ENCODE measurements around the gene SNX11. TPM values are rescaled to one million over a fixed set of nuclear protein-coding genes. Genes with fewer than 3 reads are reported as not detected.

Gene SNX11, protein sequence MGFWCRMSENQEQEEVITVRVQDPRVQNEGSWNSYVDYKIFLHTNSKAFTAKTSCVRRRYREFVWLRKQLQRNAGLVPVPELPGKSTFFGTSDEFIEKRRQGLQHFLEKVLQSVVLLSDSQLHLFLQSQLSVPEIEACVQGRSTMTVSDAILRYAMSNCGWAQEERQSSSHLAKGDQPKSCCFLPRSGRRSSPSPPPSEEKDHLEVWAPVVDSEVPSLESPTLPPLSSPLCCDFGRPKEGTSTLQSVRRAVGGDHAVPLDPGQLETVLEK
- total RNA-seq (9.0 and 12.6 TPM in 2 replicates), polyA plus RNA-seq (13.2 and 17.7 TPM in 2 replicates), polyA minus RNA-seq (ENCODE audit: low replicate concordance) (15.9 and 24.2 TPM in 2 replicates)
- polyA plus RNA-seq (2012) = 15.1 and 18.7 TPM in 2 replicates

DNA sequence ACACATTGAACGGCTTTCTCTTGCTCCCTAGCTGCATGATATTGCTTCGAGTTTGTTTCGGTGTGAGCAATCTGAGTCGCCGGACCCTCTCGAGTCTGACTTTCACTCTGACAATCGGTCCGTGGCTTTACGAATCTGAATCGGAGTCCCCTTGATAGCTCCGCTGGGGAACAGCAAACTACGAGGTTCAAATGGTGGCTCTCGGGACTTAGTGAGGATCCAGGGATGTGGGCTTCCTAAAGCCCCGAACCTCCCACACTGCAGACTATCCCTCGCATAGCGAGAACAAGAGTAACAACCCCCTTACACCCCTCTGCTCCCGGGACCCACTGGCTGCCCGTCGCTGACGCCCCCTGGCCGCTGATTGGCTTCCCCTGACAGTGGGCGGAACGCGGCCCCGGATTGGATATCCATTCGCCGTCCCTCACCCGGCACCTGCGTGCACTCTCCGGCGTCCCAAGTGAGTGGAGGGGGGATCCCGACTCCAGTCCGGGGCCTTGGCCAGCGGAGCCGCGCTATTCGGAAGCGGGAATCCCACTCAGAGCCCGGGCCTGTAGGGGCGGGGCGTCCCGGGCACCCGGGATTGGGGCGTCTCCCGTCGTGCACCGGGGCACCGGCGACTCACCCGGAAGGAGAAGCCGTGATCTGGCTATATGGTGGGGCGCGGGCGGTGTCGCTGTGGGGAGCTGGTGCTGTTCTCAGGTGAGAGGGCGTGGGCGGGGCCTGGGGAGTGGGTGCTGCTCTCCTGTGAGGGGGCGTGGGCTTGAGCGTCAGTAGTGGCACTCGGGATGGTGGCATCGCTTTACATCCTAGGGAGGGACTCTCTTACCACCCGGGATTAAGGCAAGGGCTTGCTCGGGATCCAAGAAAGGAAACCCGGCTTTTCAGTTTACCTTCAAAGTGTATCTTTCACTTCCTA lies at the start of gene SNX11:
TSS of gene SNX11 (plus strand) at position 630 of the 919 bp plus-strand sequence. CDS start 4,278 bp downstream, outside the sequence.
- peak; percentile 74 to 86 for DNase-seq (ENCODE audit: low read depth in 2 of 2)
- peaks cover 37% of the 10 kb centered on the region for H3K79me2 ChIP-seq (ENCODE audit: control insufficient read depth, insufficient read depth, low read length)
- H3K36me3 ChIP-seq (ENCODE audit: control insufficient read depth, insufficient read depth, low read length) = no peaks in the 10 kb centered on the region
- peak within 1 kb of the TSS; percentile 81 for H3K9ac ChIP-seq (ENCODE audit: insufficient read depth, low read length)
- no peaks in the 10 kb centered on the region for H3K27me3 ChIP-seq (ENCODE audit: control insufficient read depth, insufficient read depth, low read length)
- H2AFZ ChIP-seq (ENCODE audit: low read length) = peak within 1 kb of the TSS; percentile 99
- H3K9me3 ChIP-seq (ENCODE audit: control insufficient read depth, insufficient read depth, low read depth, low read length) = no peaks in the 10 kb centered on the region
- H3K4me1 ChIP-seq (ENCODE audit: control insufficient read depth, extremely low read depth, insufficient read depth, low read length) = peaks cover 6% of the 10 kb centered on the region
- H3K27ac ChIP-seq (ENCODE audit: insufficient read depth, low read length) = peak within 1 kb of the TSS; percentile 62
- H3K4me2 ChIP-seq (ENCODE audit: extremely low read depth, insufficient read depth, low read length) = peak within 1 kb of the TSS; percentile 99
- TF ChIP-seq EZH2 (IDR thresholded peaks at IDR 0.05; ENCODE audit: low read length, missing control alignments) = no peak
- TF ChIP-seq, protein P1, sequence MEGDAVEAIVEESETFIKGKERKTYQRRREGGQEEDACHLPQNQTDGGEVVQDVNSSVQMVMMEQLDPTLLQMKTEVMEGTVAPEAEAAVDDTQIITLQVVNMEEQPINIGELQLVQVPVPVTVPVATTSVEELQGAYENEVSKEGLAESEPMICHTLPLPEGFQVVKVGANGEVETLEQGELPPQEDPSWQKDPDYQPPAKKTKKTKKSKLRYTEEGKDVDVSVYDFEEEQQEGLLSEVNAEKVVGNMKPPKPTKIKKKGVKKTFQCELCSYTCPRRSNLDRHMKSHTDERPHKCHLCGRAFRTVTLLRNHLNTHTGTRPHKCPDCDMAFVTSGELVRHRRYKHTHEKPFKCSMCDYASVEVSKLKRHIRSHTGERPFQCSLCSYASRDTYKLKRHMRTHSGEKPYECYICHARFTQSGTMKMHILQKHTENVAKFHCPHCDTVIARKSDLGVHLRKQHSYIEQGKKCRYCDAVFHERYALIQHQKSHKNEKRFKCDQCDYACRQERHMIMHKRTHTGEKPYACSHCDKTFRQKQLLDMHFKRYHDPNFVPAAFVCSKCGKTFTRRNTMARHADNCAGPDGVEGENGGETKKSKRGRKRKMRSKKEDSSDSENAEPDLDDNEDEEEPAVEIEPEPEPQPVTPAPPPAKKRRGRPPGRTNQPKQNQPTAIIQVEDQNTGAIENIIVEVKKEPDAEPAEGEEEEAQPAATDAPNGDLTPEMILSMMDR (conservative IDR thresholded peaks at IDR 0.05 in 1 of 2, IDR thresholded peaks at IDR 0.05 in 1 of 2; ENCODE audit: low read depth in 1 of 2, low read length in 2 of 2) = peak in 1 of 2 donors; percentile 8
- peak within 1 kb of the TSS; percentile 70 to 97 (median 88) for H3K4me3 ChIP-seq (replicated peaks in 1 of 4; ENCODE audit: control extremely low read depth in 1 of 4, insufficient read depth in 1 of 4, low read depth in 3 of 4, low read length in 4 of 4)
- H4K20me1 ChIP-seq (ENCODE audit: control insufficient read depth, extremely low read depth, insufficient read depth, low read length) = no peaks in the 10 kb centered on the region

DNA sequence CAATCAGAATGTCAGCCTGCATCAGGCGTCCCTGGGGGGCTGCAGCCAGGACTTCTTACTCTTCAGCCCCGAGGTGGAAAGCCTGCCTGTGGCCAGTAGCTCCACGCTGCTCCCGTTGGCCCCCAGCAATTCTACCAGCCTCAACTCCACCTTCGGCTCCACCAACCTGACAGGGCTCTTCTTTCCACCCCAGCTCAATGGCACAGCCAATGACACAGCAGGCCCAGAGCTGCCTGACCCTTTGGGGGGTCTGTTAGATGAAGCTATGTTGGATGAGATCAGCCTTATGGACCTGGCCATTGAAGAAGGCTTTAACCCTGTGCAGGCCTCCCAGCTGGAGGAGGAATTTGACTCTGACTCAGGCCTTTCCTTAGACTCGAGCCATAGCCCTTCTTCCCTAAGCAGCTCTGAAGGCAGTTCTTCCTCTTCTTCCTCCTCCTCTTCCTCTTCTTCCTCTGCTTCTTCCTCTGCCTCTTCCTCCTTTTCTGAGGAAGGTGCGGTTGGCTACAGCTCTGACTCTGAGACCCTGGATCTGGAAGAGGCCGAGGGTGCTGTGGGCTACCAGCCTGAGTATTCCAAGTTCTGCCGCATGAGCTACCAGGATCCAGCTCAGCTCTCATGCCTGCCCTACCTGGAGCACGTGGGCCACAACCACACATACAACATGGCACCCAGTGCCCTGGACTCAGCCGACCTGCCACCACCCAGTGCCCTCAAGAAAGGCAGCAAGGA lies 49.0 kb upstream of the SNX11 start:
- Histone ChIP-seq H3K27me3 (ENCODE audit: control insufficient read depth, insufficient read depth, low read length) (no peaks in the 10 kb centered on the region), H3K27ac (ENCODE audit: insufficient read depth, low read length) (no peak overlapping the region), H3K4me3 (replicated peaks in 1 of 4; ENCODE audit: control extremely low read depth in 1 of 4, insufficient read depth in 1 of 4, low read depth in 3 of 4, low read length in 4 of 4) (no peak overlapping the region), H4K20me1 (ENCODE audit: control insufficient read depth, extremely low read depth, insufficient read depth, low read length) (no peaks in the 10 kb centered on the region), H3K4me2 (ENCODE audit: extremely low read depth, insufficient read depth, low read length) (no peak overlapping the region), H3K79me2 (ENCODE audit: control insufficient read depth, insufficient read depth, low read length) (peaks cover 19% of the 10 kb centered on the region), H3K9ac (ENCODE audit: insufficient read depth, low read length) (no peak overlapping the region), H3K9me3 (ENCODE audit: control insufficient read depth, insufficient read depth, low read depth, low read length) (no peaks in the 10 kb centered on the region), H3K4me1 (ENCODE audit: control insufficient read depth, extremely low read depth, insufficient read depth, low read length) (peaks cover 8% of the 10 kb centered on the region), H3K36me3 (ENCODE audit: control insufficient read depth, insufficient read depth, low read length) (peaks cover 31% of the 10 kb centered on the region), H2AFZ (ENCODE audit: low read length) (no peak overlapping the region)
- no peak for DNase-seq (ENCODE audit: low read depth in 2 of 2)
- TF ChIP-seq, protein P1 (conservative IDR thresholded peaks at IDR 0.05 in 1 of 2, IDR thresholded peaks at IDR 0.05 in 1 of 2; ENCODE audit: low read depth in 1 of 2, low read length in 2 of 2) = no peak
- no peak for TF ChIP-seq EZH2 (IDR thresholded peaks at IDR 0.05; ENCODE audit: low read length, missing control alignments)
